ENCODE measurements around the gene SLC30A2.

Gene SLC30A2

GRCh38 chr1:26016953-26017545 lies 28.9 kb downstream of the SLC30A2 start:
- no peak overlapping the region for H3K4me3 Mint-ChIP-seq
- DNase-seq, result no peak
- no peaks in the 10 kb centered on the region for H3K9me3 Mint-ChIP-seq
- CTCF ChIA-PET, result no interaction called here
- H3K27me3 Mint-ChIP-seq, result peaks cover 46% of the 10 kb centered on the region
- no peak overlapping the region for H3K27ac Mint-ChIP-seq
- no peaks in the 10 kb centered on the region for H3K36me3 Mint-ChIP-seq
- peaks cover 10% of the 10 kb centered on the region for H3K4me1 Mint-ChIP-seq

- H3K27ac Mint-ChIP-seq, result no peak overlapping the region
- no peaks in the 10 kb centered on the region for H3K36me3 Mint-ChIP-seq
- no peaks in the 10 kb centered on the region for H3K9me3 Mint-ChIP-seq
- H3K27me3 Mint-ChIP-seq, result peaks cover 44% of the 10 kb centered on the region
- DNase-seq, result no peak
- H3K4me1 Mint-ChIP-seq, result peaks cover 10% of the 10 kb centered on the region
- CTCF ChIA-PET, result no interaction called here
- H3K4me3 Mint-ChIP-seq, result no peak overlapping the region
Observed at GRCh38 chr1:26016258-26016952, 29.5 kb downstream of the SLC30A2 start.

- Mint-ChIP-seq H3K9me3 (no peaks in the 10 kb centered on the region), H3K4me3 (no peak overlapping the region), H3K27me3 (peaks cover 41% of the 10 kb centered on the region), H3K36me3 (no peaks in the 10 kb centered on the region), H3K4me1 (peaks cover 10% of the 10 kb centered on the region), H3K27ac (no peak overlapping the region)
- no peak for DNase-seq
- CTCF ChIA-PET, result no interaction called here
Observed at GRCh38 chr1:26015358-26015757, 30.6 kb downstream of the SLC30A2 start.

GRCh38 chr1:26014179-26014578 lies 31.7 kb downstream of the SLC30A2 start:
- no peak for DNase-seq
- Mint-ChIP-seq H3K9me3 (no peaks in the 10 kb centered on the region), H3K27me3 (peaks cover 34% of the 10 kb centered on the region), H3K36me3 (no peaks in the 10 kb centered on the region), H3K4me1 (no peaks in the 10 kb centered on the region), H3K27ac (no peak overlapping the region), H3K4me3 (no peak overlapping the region)
- CTCF ChIA-PET, result interaction anchor here (0.9 kb wide), 1 partner anchor 178 kb away, joined by 3 read pairs; no protein-coding TSS in a partner anchor

DNA sequence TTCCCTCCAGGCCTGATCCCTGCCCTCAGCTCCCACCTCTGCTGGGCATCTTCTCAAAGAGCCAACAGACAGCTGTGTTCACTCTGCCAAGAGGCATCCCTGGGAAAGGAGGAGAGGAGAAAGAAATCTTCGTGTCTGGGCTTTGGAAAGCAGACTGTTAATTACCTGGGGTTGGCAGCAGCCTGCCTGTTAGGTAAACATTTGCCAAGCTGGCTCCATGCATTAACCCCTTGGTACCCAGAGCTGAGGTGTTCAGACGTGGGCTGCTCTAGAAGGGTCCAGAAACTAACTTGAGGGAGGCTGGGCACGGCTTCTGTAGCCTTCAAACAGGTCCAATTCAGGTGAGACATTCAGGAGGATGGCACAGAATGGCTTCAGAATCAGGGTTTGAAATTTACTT lies 33.1 kb downstream of the SLC30A2 start:
- CTCF ChIA-PET, result no interaction called here
- H3K36me3 Mint-ChIP-seq, result no peaks in the 10 kb centered on the region
- H3K4me1 Mint-ChIP-seq, result no peaks in the 10 kb centered on the region
- no peak overlapping the region for H3K4me3 Mint-ChIP-seq
- peaks cover 27% of the 10 kb centered on the region for H3K27me3 Mint-ChIP-seq
- no peak overlapping the region for H3K27ac Mint-ChIP-seq
- DNase-seq, result no peak
- no peaks in the 10 kb centered on the region for H3K9me3 Mint-ChIP-seq

DNA sequence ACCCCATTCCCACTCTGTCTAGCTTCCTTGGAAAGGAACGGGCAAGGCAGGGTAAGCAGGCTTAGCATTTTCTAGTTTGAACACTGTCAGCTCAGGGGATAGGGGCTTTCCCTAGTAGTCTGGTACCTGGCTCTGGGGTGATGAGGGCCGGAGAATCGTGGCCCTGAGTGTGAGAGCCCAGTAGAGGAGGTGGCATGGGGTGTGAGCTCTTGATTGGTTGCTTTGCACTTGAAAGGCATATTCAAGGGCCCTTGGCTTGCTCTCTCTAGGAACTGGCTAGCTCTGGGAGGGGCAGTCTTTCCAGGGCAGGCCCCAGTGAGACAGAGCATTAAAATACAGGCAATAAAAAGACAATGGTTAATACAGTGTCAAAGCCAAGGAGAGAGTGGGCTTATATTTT lies 35.1 kb downstream of the SLC30A2 start:
- CTCF ChIA-PET, result interaction anchor here (0.7 to 2.4 kb wide), 4 partner anchors 9 to 116 kb away, joined by 3 to 8 read pairs (median 4); no protein-coding TSS in a partner anchor
- Mint-ChIP-seq H3K4me3 (no peak overlapping the region), H3K27ac (no peak overlapping the region)

GRCh38 chr1:26009796-26010447 lies 36.0 kb downstream of the SLC30A2 start:
- no peaks in the 10 kb centered on the region for H3K9me3 Mint-ChIP-seq
- peaks cover 38% of the 10 kb centered on the region for H3K27me3 Mint-ChIP-seq
- no peak overlapping the region for H3K4me3 Mint-ChIP-seq
- H3K27ac Mint-ChIP-seq, result no peak overlapping the region
- no peaks in the 10 kb centered on the region for H3K4me1 Mint-ChIP-seq
- no peak for DNase-seq
- CTCF ChIA-PET, result interaction anchor here (0.7 to 2.4 kb wide), 7 partner anchors 10 to 115 kb away, joined by 3 to 8 read pairs (median 5); partner anchors contain the start of gene PAFAH2
- H3K36me3 Mint-ChIP-seq, result no peaks in the 10 kb centered on the region

More for the DNA sequence above, 35.1 kb downstream of the SLC30A2 start:
- no peaks in the 10 kb centered on the region for H3K4me1 Mint-ChIP-seq
- DNase-seq, result no peak
- H3K27me3 Mint-ChIP-seq, result peaks cover 29% of the 10 kb centered on the region
- no peaks in the 10 kb centered on the region for H3K9me3 Mint-ChIP-seq
- no peaks in the 10 kb centered on the region for H3K36me3 Mint-ChIP-seq

DNA sequence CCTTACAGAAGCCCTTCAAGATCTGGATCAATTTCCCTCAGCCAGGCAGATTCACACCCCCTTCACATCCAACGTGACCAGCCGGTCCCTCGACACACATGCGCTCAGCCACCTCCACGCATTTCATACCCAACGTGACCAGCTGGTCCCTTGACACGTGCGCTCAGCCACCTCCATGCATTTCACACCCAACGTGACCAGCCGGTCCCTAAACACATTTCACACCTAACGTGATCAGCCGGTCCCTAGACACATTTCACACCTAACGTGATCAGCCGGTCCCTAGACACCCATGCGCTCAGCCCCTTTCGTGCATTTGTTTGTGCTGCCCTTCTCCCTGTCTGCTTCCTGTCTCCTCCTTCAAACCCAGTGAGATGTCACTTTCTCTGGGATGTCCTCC lies 39.2 kb downstream of the SLC30A2 start:
- no peak for DNase-seq
- CTCF ChIA-PET, result no interaction called here
- Mint-ChIP-seq H3K9me3 (no peaks in the 10 kb centered on the region), H3K27ac (no peak overlapping the region), H3K27me3 (peaks cover 47% of the 10 kb centered on the region), H3K36me3 (no peaks in the 10 kb centered on the region), H3K4me1 (peaks cover 4% of the 10 kb centered on the region), H3K4me3 (no peak overlapping the region)

DNA sequence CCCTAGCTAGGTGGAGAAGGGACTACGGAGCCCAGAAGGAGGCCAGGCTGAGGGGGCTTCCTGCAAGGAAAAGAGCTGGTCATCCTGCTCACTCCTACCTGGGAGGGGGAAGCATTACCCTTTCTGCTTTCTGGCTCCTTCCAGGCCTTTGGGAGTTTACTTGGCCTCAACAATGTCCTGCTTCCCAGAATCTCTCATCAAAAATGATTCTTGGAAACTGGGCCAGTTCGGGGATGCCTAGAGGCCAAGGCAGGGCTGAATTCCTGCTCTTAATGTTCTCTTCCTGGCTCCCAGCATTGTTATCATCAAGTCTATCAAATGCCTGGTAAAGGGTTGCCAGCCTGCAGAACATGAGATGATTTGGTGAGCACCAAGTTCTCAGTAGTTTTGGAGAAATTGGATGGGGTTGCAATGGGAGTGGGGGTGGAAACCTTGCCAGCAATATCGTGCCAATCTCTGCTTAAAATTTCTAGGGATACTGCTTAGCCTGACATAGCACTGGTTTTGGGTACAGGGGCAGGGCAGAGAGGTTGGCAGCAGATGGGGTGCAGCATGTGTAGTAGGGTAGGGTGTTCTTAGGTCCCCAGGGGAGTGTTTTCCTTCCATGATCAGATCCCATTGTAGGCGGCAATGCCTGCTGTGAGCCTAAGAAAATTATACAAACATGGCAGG lies 40.3 kb downstream of the SLC30A2 start:
- no peak overlapping the region for H3K4me3 Mint-ChIP-seq

GRCh38 chr1:26003756-26004155 lies 42.2 kb downstream of the SLC30A2 start:
- Mint-ChIP-seq H3K4me1 (peaks cover 5% of the 10 kb centered on the region), H3K27me3 (peaks cover 45% of the 10 kb centered on the region), H3K4me3 (no peak overlapping the region), H3K9me3 (no peaks in the 10 kb centered on the region), H3K36me3 (no peaks in the 10 kb centered on the region), H3K27ac (no peak overlapping the region)
- DNase-seq, result no peak
- CTCF ChIA-PET, result interaction anchor here (1.1 to 7.4 kb wide), 3 partner anchors 16 to 109 kb away, joined by 3 to 83 read pairs (median 4); no protein-coding TSS in a partner anchor

More for the DNA sequence above, 40.3 kb downstream of the SLC30A2 start:
- H3K9me3 Mint-ChIP-seq, result no peaks in the 10 kb centered on the region
- H3K4me1 Mint-ChIP-seq, result peaks cover 4% of the 10 kb centered on the region
- CTCF ChIA-PET, result interaction anchor here (1.6 to 7.4 kb wide), 2 partner anchors 14 to 111 kb away, joined by 4 to 83 read pairs; no protein-coding TSS in a partner anchor
- no peak for DNase-seq
- H3K27ac Mint-ChIP-seq, result no peak overlapping the region
- H3K36me3 Mint-ChIP-seq, result no peaks in the 10 kb centered on the region
- H3K27me3 Mint-ChIP-seq, result peaks cover 45% of the 10 kb centered on the region

DNA sequence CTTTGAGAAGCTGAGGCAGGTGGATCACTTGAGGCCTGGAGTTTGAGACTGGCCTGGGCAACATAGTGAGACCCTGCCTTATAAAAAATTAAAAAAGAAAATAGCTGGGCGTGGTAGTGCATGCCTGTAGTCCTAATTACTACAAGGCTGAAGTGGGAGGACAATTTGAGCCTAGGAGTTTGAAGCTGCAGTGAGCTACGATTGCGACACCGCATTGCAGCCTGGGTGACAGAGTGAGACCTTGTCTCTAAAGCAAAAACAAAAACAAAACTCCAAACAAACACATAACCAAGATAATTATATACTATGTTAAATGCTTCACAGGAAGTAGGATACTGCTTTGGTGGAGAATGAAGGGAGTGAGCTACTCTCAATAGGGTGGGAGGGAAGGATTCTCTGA lies 42.7 kb downstream of the SLC30A2 start:
- H3K9me3 Mint-ChIP-seq, result no peaks in the 10 kb centered on the region
- H3K27me3 Mint-ChIP-seq, result peaks cover 45% of the 10 kb centered on the region
- CTCF ChIA-PET, result interaction anchor here (1.1 to 7.4 kb wide), 2 partner anchors 33 to 109 kb away, joined by 3 to 83 read pairs; no protein-coding TSS in a partner anchor
- no peak overlapping the region for H3K27ac Mint-ChIP-seq
- no peaks in the 10 kb centered on the region for H3K36me3 Mint-ChIP-seq
- H3K4me1 Mint-ChIP-seq, result peaks cover 10% of the 10 kb centered on the region
- H3K4me3 Mint-ChIP-seq, result no peak overlapping the region
- no peak for DNase-seq

- H3K27me3 Mint-ChIP-seq, result peaks cover 24% of the 10 kb centered on the region
- H3K36me3 Mint-ChIP-seq, result peaks cover 5% of the 10 kb centered on the region
- DNase-seq, result no peak
- CTCF ChIA-PET, result interaction anchor here (1.1 to 7.4 kb wide), 5 partner anchors 11 to 105 kb away, joined by 3 to 83 read pairs (median 3); no protein-coding TSS in a partner anchor
- H3K4me1 Mint-ChIP-seq, result peaks cover 28% of the 10 kb centered on the region
- no peaks in the 10 kb centered on the region for H3K9me3 Mint-ChIP-seq
- peak overlapping the region; percentile 66 for H3K27ac Mint-ChIP-seq
- no peak overlapping the region for H3K4me3 Mint-ChIP-seq
Observed at GRCh38 chr1:25999041-25999800, 46.7 kb downstream of the SLC30A2 start.
